ENCODE measurements around the gene DOK6.

DOK6 gene

DNA sequence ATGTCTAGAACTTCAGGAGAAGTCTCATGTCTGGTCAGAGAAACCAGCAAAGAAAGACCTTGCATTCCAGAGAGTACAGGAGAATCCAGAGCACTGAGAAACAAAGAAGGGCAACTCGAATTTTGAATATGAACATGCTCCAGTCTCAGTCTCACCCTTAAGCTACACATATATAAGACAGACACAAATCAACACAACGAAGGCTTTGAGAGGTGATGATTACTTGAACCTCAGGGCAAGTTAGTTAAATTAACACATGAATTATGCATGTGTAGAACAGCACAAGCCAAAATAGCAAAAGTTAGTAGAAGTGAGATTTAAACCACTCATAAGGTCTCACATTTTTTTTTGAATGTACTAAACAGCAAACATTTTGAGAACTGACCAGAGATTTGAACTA is 29.0 kb upstream of the DOK6 start:
- Histone ChIP-seq H4K91ac (ENCODE audit: low read length) (no peak overlapping the region), H3K23ac (ENCODE audit: low read length in 2 of 2) (no peak overlapping the region)
- 33% methylated on average over 1 of the region's 2 CpGs for WGBS

DNA sequence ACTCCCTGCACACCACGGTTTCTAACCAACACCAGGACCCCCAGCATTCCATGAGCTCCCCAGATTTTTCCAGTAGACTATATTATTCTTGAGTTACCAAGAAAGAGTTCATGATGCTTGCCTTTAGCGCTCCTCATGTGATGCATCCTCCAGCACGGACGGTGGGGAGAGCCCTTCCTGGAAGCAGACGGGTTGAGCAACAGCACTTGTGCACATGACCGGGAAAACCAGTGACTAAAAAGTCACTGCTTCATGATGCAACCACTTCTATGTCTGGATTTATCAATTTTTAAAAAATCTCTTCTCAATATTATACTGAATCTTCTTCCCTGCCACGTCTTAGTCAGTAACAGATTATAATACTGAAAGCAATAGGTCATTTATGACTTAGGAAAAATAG is 20.4 kb upstream of the DOK6 start:
- no peak overlapping the region for H3K9ac ChIP-seq (ENCODE audit: low read length)
- H2BK5ac ChIP-seq (ENCODE audit: low read depth, low read length, poor library complexity, severe bottlenecking): no peak overlapping the region
- no peak overlapping the region for H3K4ac ChIP-seq (ENCODE audit: low read depth in 1 of 2, low read length in 2 of 2)
- no peak overlapping the region for H3K14ac ChIP-seq (ENCODE audit: low read length in 2 of 2)
- H3K4me2 ChIP-seq (ENCODE audit: low read length, poor library complexity, severe bottlenecking): no peak overlapping the region
- H3K4me1 ChIP-seq (ENCODE audit: control insufficient read depth, insufficient read depth, low read depth, low read length): no peaks in the 10 kb centered on the region
- H3K27ac ChIP-seq (ENCODE audit: low read length, poor library complexity, severe bottlenecking): no peak overlapping the region
- H3K9me3 ChIP-seq (ENCODE audit: control insufficient read depth, low read length): no peaks in the 10 kb centered on the region
- H3K18ac ChIP-seq (ENCODE audit: low read depth in 1 of 2, low read length in 2 of 2): no peak overlapping the region
- H2AFZ ChIP-seq (ENCODE audit: low read depth, low read length): no peak overlapping the region
- no peaks in the 10 kb centered on the region for H3K36me3 ChIP-seq (ENCODE audit: control insufficient read depth in 1 of 2, insufficient read depth in 2 of 2, low read depth in 1 of 2, low read length in 2 of 2)
- no peak overlapping the region for H3K23ac ChIP-seq (ENCODE audit: low read length in 2 of 2)
- no peak overlapping the region for H2BK120ac ChIP-seq (ENCODE audit: low read depth, low read length)
- no peak overlapping the region for H2AK5ac ChIP-seq (ENCODE audit: low read length, severe bottlenecking)
- H3K79me1 ChIP-seq (replicated peaks; ENCODE audit: low read length, poor library complexity, severe bottlenecking): no peaks in the 10 kb centered on the region
- H3K4me3 ChIP-seq (ENCODE audit: insufficient read depth in 1 of 2, low read depth in 1 of 2, low read length in 2 of 2): no peak overlapping the region
- H2BK12ac ChIP-seq (ENCODE audit: low read length in 2 of 2): no peak overlapping the region
- no peak overlapping the region for H4K8ac ChIP-seq (ENCODE audit: low read length)
- H3K27me3 ChIP-seq (ENCODE audit: control insufficient read depth in 1 of 2, insufficient read depth in 1 of 2, low read length in 2 of 2): no peaks in the 10 kb centered on the region
- 93% methylated on average over 6 of the region's 7 CpGs for WGBS
- no peak for DNase-seq
- H4K91ac ChIP-seq (ENCODE audit: low read length): no peak overlapping the region
- H2BK15ac ChIP-seq (ENCODE audit: low read depth, poor library complexity, severe bottlenecking): no peak overlapping the region

More for the DNA sequence above, 29.0 kb upstream of the DOK6 start:
- H3K27me3 ChIP-seq (ENCODE audit: control insufficient read depth in 1 of 2, insufficient read depth in 1 of 2, low read length in 2 of 2): no peaks in the 10 kb centered on the region
- H2AK5ac ChIP-seq (ENCODE audit: low read length, severe bottlenecking): no peak overlapping the region
- DNase-seq: no peak
- H2BK12ac ChIP-seq (ENCODE audit: low read length in 2 of 2): no peak overlapping the region
- H3K4me3 ChIP-seq (ENCODE audit: insufficient read depth in 1 of 2, low read depth in 1 of 2, low read length in 2 of 2): no peak overlapping the region
- H3K9ac ChIP-seq (ENCODE audit: low read length): no peak overlapping the region
- H3K4me2 ChIP-seq (ENCODE audit: low read length, poor library complexity, severe bottlenecking): no peak overlapping the region
- no peak overlapping the region for H2AFZ ChIP-seq (ENCODE audit: low read depth, low read length)
- H3K79me1 ChIP-seq (replicated peaks; ENCODE audit: low read length, poor library complexity, severe bottlenecking): no peaks in the 10 kb centered on the region
- H3K9me3 ChIP-seq (ENCODE audit: control insufficient read depth, low read length): no peaks in the 10 kb centered on the region
- no peak overlapping the region for H2BK5ac ChIP-seq (ENCODE audit: low read depth, low read length, poor library complexity, severe bottlenecking)
- H3K4me1 ChIP-seq (ENCODE audit: control insufficient read depth, insufficient read depth, low read depth, low read length): no peaks in the 10 kb centered on the region
- H3K14ac ChIP-seq (ENCODE audit: low read length in 2 of 2): no peak overlapping the region
- H3K4ac ChIP-seq (ENCODE audit: low read depth in 1 of 2, low read length in 2 of 2): no peak overlapping the region
- no peaks in the 10 kb centered on the region for H3K36me3 ChIP-seq (ENCODE audit: control insufficient read depth in 1 of 2, insufficient read depth in 2 of 2, low read depth in 1 of 2, low read length in 2 of 2)
- no peak overlapping the region for H2BK15ac ChIP-seq (ENCODE audit: low read depth, poor library complexity, severe bottlenecking)
- no peak overlapping the region for H3K18ac ChIP-seq (ENCODE audit: low read depth in 1 of 2, low read length in 2 of 2)
- H2BK120ac ChIP-seq (ENCODE audit: low read depth, low read length): no peak overlapping the region
- H3K27ac ChIP-seq (ENCODE audit: low read length, poor library complexity, severe bottlenecking): no peak overlapping the region
- no peak overlapping the region for H4K8ac ChIP-seq (ENCODE audit: low read length)

DNA sequence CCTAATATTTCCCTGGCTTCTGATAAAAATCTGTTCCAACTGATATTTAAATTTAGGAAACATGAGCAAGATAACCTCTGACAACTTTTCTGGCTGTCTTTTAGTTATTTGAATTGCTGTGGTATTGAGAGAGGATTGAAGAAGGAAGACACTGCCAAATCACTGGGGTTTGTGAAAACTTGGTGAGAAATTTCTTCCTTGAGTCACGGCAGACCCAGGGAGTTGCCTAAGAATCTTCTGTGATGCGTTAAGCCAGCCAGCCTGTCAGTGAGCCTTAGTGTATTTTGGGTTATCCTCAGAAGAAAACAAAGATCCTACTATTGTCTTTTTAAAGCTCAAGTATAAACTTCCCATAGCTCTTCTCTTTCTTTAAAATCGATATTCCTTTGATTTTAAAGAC is 17.5 kb upstream of the DOK6 start:
- H3K9me3 ChIP-seq (ENCODE audit: control insufficient read depth, low read length): no peaks in the 10 kb centered on the region
- no peaks in the 10 kb centered on the region for H3K79me1 ChIP-seq (replicated peaks; ENCODE audit: low read length, poor library complexity, severe bottlenecking)
- no peak overlapping the region for H2AK5ac ChIP-seq (ENCODE audit: low read length, severe bottlenecking)
- H4K91ac ChIP-seq (ENCODE audit: low read length): no peak overlapping the region
- H2BK120ac ChIP-seq (ENCODE audit: low read depth, low read length): no peak overlapping the region
- H2BK5ac ChIP-seq (ENCODE audit: low read depth, low read length, poor library complexity, severe bottlenecking): no peak overlapping the region
- no peak overlapping the region for H3K4ac ChIP-seq (ENCODE audit: low read depth in 1 of 2, low read length in 2 of 2)
- H3K18ac ChIP-seq (ENCODE audit: low read depth in 1 of 2, low read length in 2 of 2): no peak overlapping the region
- no peak overlapping the region for H2BK12ac ChIP-seq (ENCODE audit: low read length in 2 of 2)
- H3K36me3 ChIP-seq (ENCODE audit: control insufficient read depth in 1 of 2, insufficient read depth in 2 of 2, low read depth in 1 of 2, low read length in 2 of 2): no peaks in the 10 kb centered on the region
- no peak overlapping the region for H2AFZ ChIP-seq (ENCODE audit: low read depth, low read length)
- H3K4me3 ChIP-seq (ENCODE audit: insufficient read depth in 1 of 2, low read depth in 1 of 2, low read length in 2 of 2): no peak overlapping the region
- no peak overlapping the region for H2BK15ac ChIP-seq (ENCODE audit: low read depth, poor library complexity, severe bottlenecking)
- no peak overlapping the region for H3K14ac ChIP-seq (ENCODE audit: low read length in 2 of 2)
- WGBS: 36% methylated on average over 3 of the region's 3 CpGs
- H3K27ac ChIP-seq (ENCODE audit: low read length, poor library complexity, severe bottlenecking): no peak overlapping the region
- peak overlapping the region; percentile 3 for H3K9ac ChIP-seq (ENCODE audit: low read length)
- no peaks in the 10 kb centered on the region for H3K4me1 ChIP-seq (ENCODE audit: control insufficient read depth, insufficient read depth, low read depth, low read length)
- peak; percentile 2 for DNase-seq
- H3K23ac ChIP-seq (ENCODE audit: low read length in 2 of 2): no peak overlapping the region
- no peaks in the 10 kb centered on the region for H3K27me3 ChIP-seq (ENCODE audit: control insufficient read depth in 1 of 2, insufficient read depth in 1 of 2, low read length in 2 of 2)
- no peak overlapping the region for H4K8ac ChIP-seq (ENCODE audit: low read length)
- no peak overlapping the region for H3K4me2 ChIP-seq (ENCODE audit: low read length, poor library complexity, severe bottlenecking)

DNA sequence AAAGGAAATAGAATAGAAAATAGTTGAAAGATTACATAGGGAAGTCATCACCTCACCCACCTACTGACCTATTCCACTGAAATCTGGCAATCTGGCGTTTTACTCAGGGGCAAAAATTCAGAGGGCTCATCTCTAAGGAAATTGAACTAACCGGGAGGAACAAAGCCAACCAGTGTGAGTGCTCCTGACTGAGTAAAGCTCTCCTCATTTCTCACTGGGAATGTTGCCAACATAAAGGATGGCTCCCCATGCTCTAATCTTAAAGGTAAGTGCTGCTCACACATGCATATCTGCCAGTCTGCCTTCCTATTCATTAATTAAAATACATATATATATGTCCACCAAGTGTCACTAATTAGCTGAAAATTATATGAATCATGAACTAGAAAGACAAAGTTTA is 13.5 kb upstream of the DOK6 start:
- no peaks in the 10 kb centered on the region for H3K27me3 ChIP-seq (ENCODE audit: control insufficient read depth in 1 of 2, insufficient read depth in 1 of 2, low read length in 2 of 2)
- H3K79me1 ChIP-seq (replicated peaks; ENCODE audit: low read length, poor library complexity, severe bottlenecking): no peaks in the 10 kb centered on the region
- H3K4me3 ChIP-seq (ENCODE audit: insufficient read depth in 1 of 2, low read depth in 1 of 2, low read length in 2 of 2): no peak overlapping the region
- no peak for DNase-seq
- H3K4ac ChIP-seq (ENCODE audit: low read depth in 1 of 2, low read length in 2 of 2): no peak overlapping the region
- no peaks in the 10 kb centered on the region for H3K36me3 ChIP-seq (ENCODE audit: control insufficient read depth in 1 of 2, insufficient read depth in 2 of 2, low read depth in 1 of 2, low read length in 2 of 2)
- no peak overlapping the region for H2AFZ ChIP-seq (ENCODE audit: low read depth, low read length)
- H3K23ac ChIP-seq (ENCODE audit: low read length in 2 of 2): no peak overlapping the region
- H3K27ac ChIP-seq (ENCODE audit: low read length, poor library complexity, severe bottlenecking): no peak overlapping the region
- H2BK120ac ChIP-seq (ENCODE audit: low read depth, low read length): no peak overlapping the region
- no peak overlapping the region for H3K14ac ChIP-seq (ENCODE audit: low read length in 2 of 2)
- no peak overlapping the region for H2BK15ac ChIP-seq (ENCODE audit: low read depth, poor library complexity, severe bottlenecking)
- H2BK5ac ChIP-seq (ENCODE audit: low read depth, low read length, poor library complexity, severe bottlenecking): no peak overlapping the region
- H4K8ac ChIP-seq (ENCODE audit: low read length): no peak overlapping the region
- no peak overlapping the region for H3K9ac ChIP-seq (ENCODE audit: low read length)
- H2BK12ac ChIP-seq (ENCODE audit: low read length in 2 of 2): no peak overlapping the region
- H4K91ac ChIP-seq (ENCODE audit: low read length): no peak overlapping the region
- no peaks in the 10 kb centered on the region for H3K9me3 ChIP-seq (ENCODE audit: control insufficient read depth, low read length)
- H3K4me2 ChIP-seq (ENCODE audit: low read length, poor library complexity, severe bottlenecking): no peak overlapping the region
- H2AK5ac ChIP-seq (ENCODE audit: low read length, severe bottlenecking): no peak overlapping the region
- H3K4me1 ChIP-seq (ENCODE audit: control insufficient read depth, insufficient read depth, low read depth, low read length): no peaks in the 10 kb centered on the region
- H3K18ac ChIP-seq (ENCODE audit: low read depth in 1 of 2, low read length in 2 of 2): no peak overlapping the region
- 69% methylated on average over 2 of the region's 2 CpGs for WGBS
